COLO829 (cell line): ENCODE measurements around the gene FAR2.
"Not testable (repeated sequence)": the region's sequence is repeated elsewhere in the genome, so short reads cannot be mapped to it uniquely, and the experiment has no call there.

Source experiments
- DNase-seq: peaks from one replicate; pipeline ENCODE4 v3.0.0; 2012; ENCODE audit warnings: low spot score

The FAR2 gene

GRCh38 chr12:29148911-29149690, at the start of gene FAR2:
Gene FAR2 (plus strand): TSS chr12:29149278. CDS start chr12:29270450, 121,172 bp downstream.
- DNase-seq: no peak

- no peak for DNase-seq
These were observed 46.3 kb upstream of the FAR2 start for GRCh38 chr12:29102741-29103140.

GRCh38 chr12:29103539-29103974, 45.5 kb upstream of the FAR2 start:
- DNase-seq: no peak

GRCh38 chr12:29104516-29104915, 44.6 kb upstream of the FAR2 start:
- DNase-seq: no peak

GRCh38 chr12:29110506-29111442, 38.3 kb upstream of the FAR2 start:
- no peak for DNase-seq

- no peak for DNase-seq
These were observed 36.0 kb upstream of the FAR2 start for GRCh38 chr12:29113101-29113500.

- DNase-seq: no peak
These were observed 32.7 kb upstream of the FAR2 start for GRCh38 chr12:29116414-29116813.

- DNase-seq: no peak
These were observed 17.5 kb upstream of the FAR2 start for GRCh38 chr12:29131539-29131938.

- DNase-seq: no peak
These were observed 16.8 kb upstream of the FAR2 start for GRCh38 chr12:29132316-29132715.

GRCh38 chr12:29133181-29133580, 15.9 kb upstream of the FAR2 start:
- DNase-seq: no peak

- no peak for DNase-seq
These were observed 15.4 kb upstream of the FAR2 start for GRCh38 chr12:29133680-29134079.

- DNase-seq: not testable (repeated sequence)
These were observed 10.8 kb upstream of the FAR2 start for GRCh38 chr12:29138256-29138655.

GRCh38 chr12:29138855-29139254, 10.2 kb upstream of the FAR2 start:
- not testable (repeated sequence) for DNase-seq

GRCh38 chr12:29145372-29146170, 3.5 kb upstream of the FAR2 start:
- DNase-seq: no peak

GRCh38 chr12:29146196-29146595, 2.9 kb upstream of the FAR2 start:
- DNase-seq: no peak

- DNase-seq: no peak
These were observed 1.1 kb upstream of the FAR2 start for GRCh38 chr12:29147731-29148595.

GRCh38 chr12:29148596-29148910, 525 bp upstream of the FAR2 start:
- DNase-seq: no peak

- no peak for DNase-seq
These were observed 708 bp downstream of the FAR2 start for GRCh38 chr12:29149691-29150281.

- no peak for DNase-seq
These were observed 1.4 kb downstream of the FAR2 start for GRCh38 chr12:29150462-29150861.

- DNase-seq: no peak
These were observed 3.3 kb downstream of the FAR2 start for GRCh38 chr12:29152223-29152868.
